K562 (cell line): ENCODE data around the gene ZNF428. TPM values are rescaled to one million over a fixed set of nuclear protein-coding genes. Genes with fewer than 3 reads are reported as not detected.
A peak's percentile ranks its signal among the peaks of the same experiment; 100 is the strongest.

Experiments used
- CEBPG ChIP-seq, 3 experiments: fragments of 200-800 bp in 1 of 3; sonication (Bioruptor generic) in 1 of 3; sonication (generic) in 1 of 3; formaldehyde crosslinking in 1 of 3; IDR thresholded peaks in 2 of 3; conservative IDR thresholded peaks in 1 of 3; 2 replicates each; pipeline versions ENCODE4 v1.6.1 to v1.8.0; 2016 to 2022; ENCODE audit warnings: missing compliant biosample characterization in 2 of 3, missing genetic modification characterization in 2 of 3, mild to moderate bottlenecking in 1 of 3, missing genetic modification reagents in 1 of 3
- E2F1 ChIP-seq: sonication (generic); formaldehyde crosslinking; IDR thresholded peaks from 2 replicates; pipeline ENCODE4 v1.8.1; 2023; ENCODE audit warnings: mild to moderate bottlenecking, missing genetic modification reagents, moderate library complexity
- ETV1 ChIP-seq: fragments of 450-650 bp; conservative IDR thresholded peaks from 2 replicates; pipeline ENCODE4 v1.6.1; 2016; ENCODE audit warnings: missing genetic modification characterization, control low read depth, low read depth, missing compliant biosample characterization
- GMEB1 ChIP-seq: fragments of 250-450 bp; sonication (Bioruptor Pico); IDR thresholded peaks from 2 replicates; pipeline ENCODE4 v1.4.0; 2020; ENCODE audit warnings: mild to moderate bottlenecking
- HEY1 ChIP-seq: fragments of 250-450 bp; sonication (Bioruptor Pico); IDR thresholded peaks from 2 replicates; pipeline ENCODE4 v1.5.0; 2020; ENCODE audit warnings: mild to moderate bottlenecking, moderate library complexity, borderline replicate concordance
- HMG20A ChIP-seq: fragments of 450-650 bp; formaldehyde crosslinking; conservative IDR thresholded peaks from 2 replicates; pipeline ENCODE4 v1.4.0; 2020; ENCODE audit warnings: mild to moderate bottlenecking, mixed read lengths
- JUNB ChIP-seq: fragments of 450-650 bp; formaldehyde crosslinking; conservative IDR thresholded peaks from 2 replicates; pipeline ENCODE4 v1.4.0; 2020; ENCODE audit warnings: mild to moderate bottlenecking
- LEF1 ChIP-seq: fragments of 450-650 bp; IDR thresholded peaks from 2 replicates; pipeline ENCODE4 v1.6.1; 2016; ENCODE audit warnings: mild to moderate bottlenecking
- MED1 ChIP-seq: sonication (generic); formaldehyde crosslinking; IDR thresholded peaks from 2 replicates; pipeline ENCODE4 v1.8.1; 2023; ENCODE audit warnings: missing genetic modification reagents, borderline replicate concordance
- MYBL2 ChIP-seq, 2 experiments: fragments of 450-650 bp in 1 of 2; sonication (generic) in 1 of 2; formaldehyde crosslinking in 1 of 2; IDR thresholded peaks; 2 replicates each; pipeline versions ENCODE4 v1.6.1 to v1.8.1; 2017 to 2022; ENCODE audit warnings: borderline replicate concordance in 1 of 2, inconsistent platforms in 1 of 2, low read depth in 1 of 2, mild to moderate bottlenecking in 1 of 2, missing genetic modification reagents in 1 of 2, moderate library complexity in 1 of 2
- NCOA2 ChIP-seq, 2 experiments: fragments of 450-650 bp; IDR thresholded peaks; 2 replicates each; pipeline ENCODE4 v1.6.1; 2018; ENCODE audit warnings: mild to moderate bottlenecking in 2 of 2, moderate library complexity in 1 of 2; ENCODE audit not compliant: partially characterized antibody in 2 of 2
- NCOA6 ChIP-seq: fragments of 450-650 bp; IDR thresholded peaks from 2 replicates; pipeline ENCODE4 v1.6.1; 2017; ENCODE audit warnings: mild to moderate bottlenecking
- NFATC3 ChIP-seq: fragments of 450-650 bp; IDR thresholded peaks from 2 replicates; pipeline ENCODE4 v1.6.1; 2017; ENCODE audit warnings: mild to moderate bottlenecking
- NFE2 ChIP-seq: IDR thresholded peaks from 2 replicates; pipeline ENCODE4 v1.6.1; 2014; ENCODE audit warnings: antibody characterized with exemption, low read depth
- RB1 ChIP-seq: fragments of 450-650 bp; IDR thresholded peaks from 2 replicates; pipeline ENCODE4 v1.6.1; 2017; ENCODE audit warnings: low read depth, mild to moderate bottlenecking
- SNIP1 ChIP-seq: fragments of 450-650 bp; IDR thresholded peaks from 2 replicates; pipeline ENCODE4 v1.7.1; 2017; ENCODE audit warnings: low read depth, mild to moderate bottlenecking
- SRSF9 ChIP-seq: fragments of 200-400 bp; formaldehyde crosslinking; IDR thresholded peaks from 2 replicates; pipeline ENCODE4 v1.6.1; 2017; ENCODE audit warnings: low read depth, low read length, borderline replicate concordance
- TEAD1 ChIP-seq, 2 experiments: fragments of 450-650 bp in 1 of 2; sonication (generic) in 1 of 2; formaldehyde crosslinking; IDR thresholded peaks; 2 replicates each; pipeline versions ENCODE4 v1.4.0 to v1.8.0; 2020 to 2022; ENCODE audit warnings: mild to moderate bottlenecking in 2 of 2, missing genetic modification reagents in 1 of 2
- TEAD2 ChIP-seq: fragments of 450-650 bp; IDR thresholded peaks from 2 replicates; pipeline ENCODE4 v1.6.1; 2016; ENCODE audit warnings: missing genetic modification characterization, control low read depth, missing compliant biosample characterization
- ZNF217 ChIP-seq: sonication (generic); formaldehyde crosslinking; IDR thresholded peaks from 2 replicates; pipeline ENCODE4 v1.8.0; 2022; ENCODE audit warnings: mild to moderate bottlenecking, missing genetic modification reagents
- ZNF224 ChIP-seq: sonication (generic); formaldehyde crosslinking; IDR thresholded peaks from 2 replicates; pipeline ENCODE4 v1.8.0; 2022; ENCODE audit warnings: mild to moderate bottlenecking, missing genetic modification reagents
- ZNF324 ChIP-seq: fragments of 250-450 bp; sonication (Bioruptor Pico); IDR thresholded peaks from 2 replicates; pipeline ENCODE4 v1.4.0; 2020; ENCODE audit warnings: mild to moderate bottlenecking
- ZNF77 ChIP-seq: fragments of 250-450 bp; sonication (Bioruptor Pico); IDR thresholded peaks from 2 replicates; pipeline ENCODE4 v1.5.0; 2020
- polyA plus RNA-seq, 8 experiments: library from polyadenylated mRNA; depleted of rRNA in 4 of 8; stranded (reverse) in 5 of 8; unstranded in 3 of 8; fragments of >200 nt; fragmentation: Nextera tagmentation in 2 of 8; fragmentation: Illumina TruSeq in 1 of 8; extraction: Ambion mirVana in 2 of 8; extraction: Trizol in 1 of 8; gene quantifications; 2 replicates each; pipeline versions ENCODE4 v1.2.1 to v1.2.3, GENCODE V29; 2011 to 2014; ENCODE audit warnings: inconsistent platforms in 1 of 8, missing spikeins in 1 of 8
- total RNA-seq, 7 experiments: library from RNA; depleted of rRNA in 6 of 7; stranded (reverse); fragments of >200 nt in 6 of 7; fragmentation: Illumina TruSeq in 2 of 7; extraction: Trizol in 2 of 7; gene quantifications; 2 replicates each; pipeline versions ENCODE4 v1.2.1 to v1.2.3, GENCODE V29; 2011 to 2021; ENCODE audit warnings: low replicate concordance in 1 of 7
- TF ChIP-seq, protein P1 (sequence below): fragments of 250-450 bp; sonication (Bioruptor Pico); IDR thresholded peaks from 2 replicates; pipeline ENCODE4 v1.6.1; 2021; ENCODE audit warnings: mild to moderate bottlenecking

The ZNF428 gene
- total and polyA plus RNA-seq, 9 of the 15 experiments (the other 6 are each of a cell fraction or from before 2014, with no cell fraction given): 0.15 to 85.7 (median 15.9) TPM

GRCh38 chr19:43595999-43596841 lies 23.2 kb downstream of the ZNF428 start, which contains the start of the genes IRGQ and ZNF576 (continued):
- TF ChIP-seq E2F1 (CRISPR knock-in tag) (no peak), NCOA2 (IDR thresholded peaks at IDR 0.05; ENCODE audit: partially characterized antibody in 2 of 2) (peak in 1 of 2 experiments; percentile 99), CEBPG (CRISPR knock-in tag; IDR thresholded peaks at IDR 0.05) (no peak), CEBPG (tag; conservative IDR thresholded peaks at IDR 0.05 in 1 of 2, IDR thresholded peaks at IDR 0.05 in 1 of 2) (no peak), TEAD1 (CRISPR knock-in tag; IDR thresholded peaks at IDR 0.05) (peak; percentile 30 to 64; a peak in 1 of 4 replicates), ZNF77 (no peak), NCOA6 (no peak), SNIP1 (no peak), MYBL2 (IDR thresholded peaks at IDR 0.05; ENCODE audit: low read depth) (no peak; the same call in 1 of the 2 replicates), MYBL2 (CRISPR knock-in tag; IDR thresholded peaks at IDR 0.05; ENCODE audit: borderline replicate concordance) (no peak), SRSF9 (no peak), ZNF224 (CRISPR knock-in tag) (no peak), HEY1 (CRISPR knock-in tag) (peak; percentile 69; the same call in 1 of the 2 replicates), RB1 (peak; percentile 93), GMEB1 (CRISPR knock-in tag) (peak; percentile 48; the same call in 1 of the 2 replicates), ZNF324 (CRISPR knock-in tag) (0 out of 2 replicates have a peak, but pooled peaks have one; percentile 34), LEF1 (0 out of 2 replicates have a peak, but pooled peaks have one; percentile 34), TEAD2 (no peak), MED1 (no peak), JUNB (CRISPR knock-in tag) (no peak), NFE2 (peak; percentile 98), NFATC3 (no peak), ZNF217 (CRISPR knock-in tag) (no peak), HMG20A (CRISPR knock-in tag) (peak; percentile 50; the same call in 1 of the 2 replicates), ETV1 (tag) (peak; percentile 69)
- TF ChIP-seq, protein P1, sequence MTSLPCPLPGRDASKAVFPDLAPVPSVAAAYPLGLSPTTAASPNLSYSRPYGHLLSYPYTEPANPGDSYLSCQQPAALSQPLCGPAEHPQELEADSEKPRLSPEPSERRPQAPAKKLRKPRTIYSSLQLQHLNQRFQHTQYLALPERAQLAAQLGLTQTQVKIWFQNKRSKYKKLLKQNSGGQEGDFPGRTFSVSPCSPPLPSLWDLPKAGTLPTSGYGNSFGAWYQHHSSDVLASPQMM: no peak
